ENCODE results near the gene ZNF460.
"Not testable (repeated sequence)": the region's sequence is repeated elsewhere in the genome, so short reads cannot be mapped to it uniquely, and the experiment has no call there.

Gene ZNF460

GRCh38 chr19:57248646-57249045, 31.6 kb upstream of the ZNF460 start:
- no peak overlapping the region for H3K4me2 ChIP-seq (ENCODE audit: insufficient read depth, low read length)
- H3K27ac ChIP-seq (ENCODE audit: low read length): no peak overlapping the region
- H3K27me3 ChIP-seq (ENCODE audit: insufficient read depth, low read length, poor library complexity): no peaks in the 10 kb centered on the region
- TF ChIP-seq CTCF (IDR thresholded peaks at IDR 0.05; ENCODE audit: borderline replicate concordance, extremely low read depth, low read length, poor library complexity, severe bottlenecking) (no peak), EZH2 (IDR thresholded peaks at IDR 0.05; ENCODE audit: borderline replicate concordance, low read depth, low read length, severe bottlenecking) (no peak)
- ATAC-seq (ENCODE audit: insufficient read depth, low read depth) (no peak), DNase-seq (no peak)
- no peak overlapping the region for H3K9ac ChIP-seq (ENCODE audit: low read depth, low read length)
- H3K4me1 ChIP-seq (ENCODE audit: insufficient read depth, low read length): no peaks in the 10 kb centered on the region
- H2AFZ ChIP-seq (ENCODE audit: low read depth, low read length): no peak overlapping the region
- H3K36me3 ChIP-seq (ENCODE audit: insufficient read depth, low read length): peaks cover 86% of the 10 kb centered on the region
- no peak overlapping the region for H3K4me3 ChIP-seq (ENCODE audit: low read depth in 1 of 2, low read length in 2 of 2)
- H3K9me3 ChIP-seq (ENCODE audit: insufficient read depth, low read length, severe bottlenecking): no peaks in the 10 kb centered on the region
- H4K20me1 ChIP-seq (ENCODE audit: insufficient read depth, low read length): no peaks in the 10 kb centered on the region
- peaks cover 16% of the 10 kb centered on the region for H3K79me2 ChIP-seq (ENCODE audit: insufficient read depth, low read length)

- DNase-seq (no peak), ATAC-seq (ENCODE audit: insufficient read depth, low read depth) (no peak)
- no peak overlapping the region for H3K4me3 ChIP-seq (ENCODE audit: low read depth in 1 of 2, low read length in 2 of 2)
- no peak for TF ChIP-seq EZH2 (IDR thresholded peaks at IDR 0.05; ENCODE audit: borderline replicate concordance, low read depth, low read length, severe bottlenecking)
- no peaks in the 10 kb centered on the region for H3K27me3 ChIP-seq (ENCODE audit: insufficient read depth, low read length, poor library complexity)
- H3K27ac ChIP-seq (ENCODE audit: low read length): no peak overlapping the region
- no peak overlapping the region for H3K9ac ChIP-seq (ENCODE audit: low read depth, low read length)
- peaks cover 13% of the 10 kb centered on the region; the same call in 1 of the 2 replicates for H3K79me2 ChIP-seq (ENCODE audit: insufficient read depth, low read length)
- no peaks in the 10 kb centered on the region for H3K4me1 ChIP-seq (ENCODE audit: insufficient read depth, low read length)
- H3K36me3 ChIP-seq (ENCODE audit: insufficient read depth, low read length): peaks cover 88% of the 10 kb centered on the region
- H4K20me1 ChIP-seq (ENCODE audit: insufficient read depth, low read length): no peaks in the 10 kb centered on the region
- no peak overlapping the region for H2AFZ ChIP-seq (ENCODE audit: low read depth, low read length)
- H3K9me3 ChIP-seq (ENCODE audit: insufficient read depth, low read length, severe bottlenecking): no peaks in the 10 kb centered on the region
- H3K4me2 ChIP-seq (ENCODE audit: insufficient read depth, low read length): no peak overlapping the region
Observed at GRCh38 chr19:57249329-57249728, 31.0 kb upstream of the ZNF460 start.

GRCh38 chr19:57253767-57254166, 26.5 kb upstream of the ZNF460 start:
- not testable (repeated sequence) for H3K79me2 ChIP-seq (ENCODE audit: insufficient read depth, low read length); H3K4me2 ChIP-seq (ENCODE audit: insufficient read depth, low read length); H3K27me3 ChIP-seq (ENCODE audit: insufficient read depth, low read length, poor library complexity); H3K27ac ChIP-seq (ENCODE audit: low read length); DNase-seq; H3K4me3 ChIP-seq (ENCODE audit: low read depth in 1 of 2, low read length in 2 of 2); H2AFZ ChIP-seq (ENCODE audit: low read depth, low read length); H3K9ac ChIP-seq (ENCODE audit: low read depth, low read length); H3K4me1 ChIP-seq (ENCODE audit: insufficient read depth, low read length); ATAC-seq (ENCODE audit: insufficient read depth, low read depth); H4K20me1 ChIP-seq (ENCODE audit: insufficient read depth, low read length); H3K9me3 ChIP-seq (ENCODE audit: insufficient read depth, low read length, severe bottlenecking)
- H3K36me3 ChIP-seq (ENCODE audit: insufficient read depth, low read length): peaks cover 59% of the 10 kb centered on the region

GRCh38 chr19:57262044-57262443, 18.2 kb upstream of the ZNF460 start:
- peaks cover 6% of the 10 kb centered on the region; the same call in 1 of the 2 replicates for H3K79me2 ChIP-seq (ENCODE audit: insufficient read depth, low read length)
- ATAC-seq (ENCODE audit: insufficient read depth, low read depth) (no peak), DNase-seq (no peak)
- no peaks in the 10 kb centered on the region for H3K9me3 ChIP-seq (ENCODE audit: insufficient read depth, low read length, severe bottlenecking)
- H3K9ac ChIP-seq (ENCODE audit: low read depth, low read length): no peak overlapping the region
- peaks cover 30% of the 10 kb centered on the region for H3K36me3 ChIP-seq (ENCODE audit: insufficient read depth, low read length)
- no peak overlapping the region for H3K4me3 ChIP-seq (ENCODE audit: low read depth in 1 of 2, low read length in 2 of 2)
- no peak overlapping the region for H3K27ac ChIP-seq (ENCODE audit: low read length)
- TF ChIP-seq CTCF (IDR thresholded peaks at IDR 0.05; ENCODE audit: borderline replicate concordance, extremely low read depth, low read length, poor library complexity, severe bottlenecking): no peak
- no peak for TF ChIP-seq EZH2 (IDR thresholded peaks at IDR 0.05; ENCODE audit: borderline replicate concordance, low read depth, low read length, severe bottlenecking)
- no peak overlapping the region for H2AFZ ChIP-seq (ENCODE audit: low read depth, low read length)
- H3K27me3 ChIP-seq (ENCODE audit: insufficient read depth, low read length, poor library complexity): no peaks in the 10 kb centered on the region
- no peaks in the 10 kb centered on the region for H3K4me1 ChIP-seq (ENCODE audit: insufficient read depth, low read length)
- H3K4me2 ChIP-seq (ENCODE audit: insufficient read depth, low read length): no peak overlapping the region
- peaks cover 3% of the 10 kb centered on the region; the same call in 1 of the 2 replicates for H4K20me1 ChIP-seq (ENCODE audit: insufficient read depth, low read length)
